GM21825 (cell line): ENCODE data around the gene PEX14.

Source experiments
- ATAC-seq: cut with Tn5 transposase; IDR thresholded peaks from one replicate; pipeline ENCODE4 v1.9.1; 2021; ENCODE audit warnings: mild to moderate bottlenecking, moderate library complexity; ENCODE audit not compliant: unreplicated experiment

PEX14 gene

GRCh38 chr1:10629816-10630571 is 155.2 kb downstream of the PEX14 start:
- no peak for ATAC-seq

GRCh38 chr1:10630661-10631120 is 155.9 kb downstream of the PEX14 start:
- ATAC-seq, result no peak

- no peak for ATAC-seq
Measured at GRCh38 chr1:10631121-10631810, 156.5 kb downstream of the PEX14 start.

- ATAC-seq, result no peak
Measured at GRCh38 chr1:10631811-10632593, 157.3 kb downstream of the PEX14 start.

GRCh38 chr1:10632691-10633090 is 157.9 kb downstream of the PEX14 start:
- no peak for ATAC-seq

- ATAC-seq, result no peak
Measured at GRCh38 chr1:10633416-10633815, 158.7 kb downstream of the PEX14 start.

- no peak for ATAC-seq
Measured at GRCh38 chr1:10634075-10634427, 159.3 kb downstream of the PEX14 start.

GRCh38 chr1:10634428-10635084 is 159.8 kb downstream of the PEX14 start:
- ATAC-seq, result no peak

- ATAC-seq, result no peak
Measured at GRCh38 chr1:10635085-10635896, 160.5 kb downstream of the PEX14 start.

- ATAC-seq, result no peak
Measured at GRCh38 chr1:10635992-10636391, 161.2 kb downstream of the PEX14 start.

- ATAC-seq, result no peak
Measured at GRCh38 chr1:10637400-10637799, 162.7 kb downstream of the PEX14 start.

GRCh38 chr1:10637834-10638558 is 163.2 kb downstream of the PEX14 start:
- ATAC-seq, result no peak

- no peak for ATAC-seq
Measured at GRCh38 chr1:10638559-10639005, 163.8 kb downstream of the PEX14 start.

GRCh38 chr1:10639011-10639774 is 164.4 kb downstream of the PEX14 start:
- ATAC-seq, result no peak

GRCh38 chr1:10639775-10640578 is 165.2 kb downstream of the PEX14 start:
- no peak for ATAC-seq

GRCh38 chr1:10640843-10641553 is 166.2 kb downstream of the PEX14 start:
- ATAC-seq, result no peak

- ATAC-seq, result no peak
Measured at GRCh38 chr1:10641976-10642375, 167.2 kb downstream of the PEX14 start.
